Activated CD8-positive, alpha-beta memory T cell treated with anti-CD3 and anti-CD28 coated beads, Interleukin-2, amount 10 ng/mL, durations not matched to agents 7 days and 5 days (primary cell): ENCODE results near the gene CARD9. TPM values are rescaled to one million over a fixed set of nuclear protein-coding genes. Genes with fewer than 3 reads are reported as not detected.

Experiments used
- ATAC-seq: fragments of 150-1000 bp; cut with Tn5 transposase; one replicate; pipeline ENCODE4 v1.10.0; 2021; ENCODE audit warnings: moderate library complexity
- CTCF ChIA-PET: fragments of 350-600 bp; sonication (Branson Sonifier 250); formaldehyde crosslinking; loops from one replicate; lab custom pipeline; 2021; ENCODE audit warnings: antibody characterized with exemption; lab: Charles Lee
- DNase-seq: peaks from one replicate; pipeline ENCODE4 v3.0.0-alpha.2; 2020
- H3K27ac Mint-ChIP-seq: one replicate; pipeline ENCODE4 v1.8.0; 2021; ENCODE audit warnings: mild to moderate bottlenecking, mixed read lengths
- H3K27me3 Mint-ChIP-seq: one replicate; pipeline ENCODE4 v1.8.0; 2021; ENCODE audit warnings: mixed read lengths
- H3K36me3 Mint-ChIP-seq: one replicate; pipeline ENCODE4 v1.8.0; 2021; ENCODE audit warnings: mild to moderate bottlenecking, mixed read lengths
- H3K4me1 Mint-ChIP-seq: one replicate; pipeline ENCODE4 v1.8.0; 2021; ENCODE audit warnings: mixed read lengths
- H3K4me3 Mint-ChIP-seq: one replicate; pipeline ENCODE4 v1.8.0; 2021; ENCODE audit warnings: mild to moderate bottlenecking, moderate library complexity, mixed read lengths
- H3K9me3 Mint-ChIP-seq: one replicate; pipeline ENCODE4 v1.8.0; 2022; ENCODE audit warnings: low read depth, mixed read lengths
- total RNA-seq, 2 experiments: library from RNA; stranded (reverse); gene quantifications; one replicate each; pipeline ENCODE4 v1.2.3, GENCODE V29; 2021

Gene CARD9
- total RNA-seq, 2 experiments from 2014 or later = 0.50 to 3.1 TPM

DNA sequence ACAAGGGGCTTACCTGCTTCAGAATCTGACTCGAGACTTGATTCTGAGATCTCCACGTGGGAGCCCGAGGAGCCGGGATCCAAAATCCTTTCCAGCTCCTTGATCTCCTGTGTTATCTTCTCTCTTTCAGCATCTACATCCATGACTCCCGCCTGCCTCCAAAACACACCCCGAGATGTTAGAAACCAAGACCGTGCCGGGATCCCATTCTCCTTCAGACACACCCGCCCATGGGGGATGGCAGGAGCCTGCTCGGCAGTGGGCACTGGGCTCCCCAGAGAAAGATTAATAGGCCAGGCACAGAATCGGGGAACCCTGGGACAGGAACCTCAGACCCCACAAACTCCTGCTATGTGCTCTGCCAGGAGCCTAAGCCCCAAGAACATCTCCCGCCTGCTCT is 24.8 kb upstream of the CARD9 start:
- no peaks in the 10 kb centered on the region for H3K27me3 Mint-ChIP-seq
- ATAC-seq = no peak
- peaks cover 13% of the 10 kb centered on the region for H3K36me3 Mint-ChIP-seq
- peak overlapping the region; percentile 74 for H3K27ac Mint-ChIP-seq
- DNase-seq = no peak
- peak overlapping the region; percentile 86 for H3K4me3 Mint-ChIP-seq
- H3K9me3 Mint-ChIP-seq = no peaks in the 10 kb centered on the region
- H3K4me1 Mint-ChIP-seq = peaks cover 31% of the 10 kb centered on the region
- CTCF ChIA-PET = interaction anchor here (1.0 to 6.2 kb wide), 5 partner anchors 10 to 40 kb away, joined by 3 to 52 read pairs (median 4); partner anchors contain the start of gene DNLZ

DNA sequence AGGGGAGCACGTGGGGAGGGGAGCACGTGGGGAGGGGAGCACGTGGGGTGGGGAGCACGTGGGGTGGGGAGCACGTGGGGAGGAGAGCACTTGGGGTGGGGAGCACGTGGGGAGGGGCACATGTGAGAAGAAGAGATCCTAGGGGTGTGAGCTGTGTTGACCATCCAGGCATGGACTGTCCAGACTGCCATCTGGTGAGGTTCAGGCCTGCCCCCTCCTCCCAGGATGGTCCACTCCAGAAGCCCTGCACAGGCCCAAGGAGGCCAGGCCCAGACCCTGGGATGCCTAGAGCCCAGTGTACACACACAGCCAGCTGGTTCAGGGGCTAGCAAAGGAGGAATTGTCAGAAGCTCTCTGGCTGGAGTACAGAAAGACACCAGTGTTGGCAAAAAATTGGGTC is 24.2 kb upstream of the CARD9 start:
- DNase-seq (no peak), ATAC-seq (no peak)
- Mint-ChIP-seq H3K4me3 (no peak overlapping the region), H3K36me3 (peaks cover 12% of the 10 kb centered on the region), H3K27ac (no peak overlapping the region), H3K4me1 (peaks cover 29% of the 10 kb centered on the region), H3K9me3 (no peaks in the 10 kb centered on the region), H3K27me3 (no peaks in the 10 kb centered on the region)
- CTCF ChIA-PET = interaction anchor here (1.0 to 3.0 kb wide), 4 partner anchors 11 to 41 kb away, joined by 3 to 18 read pairs (median 4); partner anchors contain the start of gene DNLZ

DNA sequence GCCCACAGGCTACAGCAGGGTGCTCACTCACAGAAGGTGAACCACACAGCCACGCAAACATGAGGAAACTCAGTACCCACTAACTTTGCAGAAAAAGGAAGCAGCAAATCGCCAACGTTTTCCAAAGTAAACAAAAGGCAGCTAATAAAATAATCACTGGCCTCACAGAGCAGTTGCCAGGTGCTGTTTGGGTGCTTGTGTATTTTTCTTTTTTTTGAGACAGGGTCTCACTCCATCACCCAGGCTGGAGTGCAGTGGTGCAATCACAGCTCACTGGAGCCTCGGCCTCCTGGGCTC is 22.7 kb upstream of the CARD9 start:
- H3K27me3 Mint-ChIP-seq = no peaks in the 10 kb centered on the region
- CTCF ChIA-PET = interaction anchor here (1.9 to 3.0 kb wide), 2 partner anchors 21 to 33 kb away, joined by 4 to 18 read pairs; partner anchors contain the start of gene DNLZ
- no peaks in the 10 kb centered on the region for H3K9me3 Mint-ChIP-seq
- ATAC-seq (no peak), DNase-seq (no peak)
- no peak overlapping the region for H3K4me3 Mint-ChIP-seq
- peaks cover 19% of the 10 kb centered on the region for H3K4me1 Mint-ChIP-seq
- H3K36me3 Mint-ChIP-seq = peaks cover 10% of the 10 kb centered on the region
- H3K27ac Mint-ChIP-seq = no peak overlapping the region

DNA sequence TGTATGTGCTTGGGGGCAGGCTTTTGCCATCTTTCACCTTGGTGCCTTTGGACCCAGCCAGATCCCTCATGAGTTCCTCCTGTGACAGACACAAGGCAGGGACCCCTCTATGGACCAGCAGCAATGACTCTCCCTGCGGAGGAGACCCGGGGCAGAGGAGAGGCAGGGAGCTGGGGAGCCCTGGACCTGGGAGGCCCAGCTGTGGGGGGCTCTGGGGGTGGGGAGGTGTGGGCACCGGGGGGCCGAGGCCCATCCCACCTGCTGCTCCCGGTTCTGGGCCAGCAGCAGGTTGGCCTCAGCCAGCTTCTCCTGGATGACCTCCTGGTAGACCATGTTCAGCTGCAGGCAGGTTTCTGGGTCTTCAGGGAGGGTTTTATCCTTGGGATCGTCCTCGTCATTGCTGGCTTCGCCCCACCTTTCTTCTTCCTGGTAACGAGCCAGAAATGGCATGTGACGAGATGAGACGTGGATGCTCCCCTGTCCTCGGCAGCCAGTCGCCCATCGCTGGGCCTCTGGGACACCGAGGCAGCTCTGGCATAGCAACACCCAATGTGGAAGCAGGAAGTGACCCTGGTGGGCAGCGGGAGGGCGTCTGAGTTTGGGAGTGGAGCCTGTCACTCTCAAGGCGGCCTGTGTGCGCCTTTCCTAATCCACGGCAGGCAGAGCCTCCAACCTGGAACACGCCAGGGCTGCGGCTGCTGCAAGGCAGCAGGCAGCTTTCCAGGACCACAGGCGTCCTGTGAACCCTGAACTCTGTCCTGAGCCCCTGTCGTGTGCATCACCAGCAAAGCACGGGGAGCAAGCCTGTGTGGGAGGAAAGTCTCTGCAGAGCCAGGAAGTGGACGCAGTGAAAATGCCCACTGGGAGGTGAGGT is 22.1 kb upstream of the CARD9 start:
- ATAC-seq (no peak), DNase-seq (no peak)
- Mint-ChIP-seq H3K4me1 (peaks cover 16% of the 10 kb centered on the region), H3K9me3 (no peaks in the 10 kb centered on the region), H3K36me3 (peaks cover 10% of the 10 kb centered on the region), H3K4me3 (no peak overlapping the region), H3K27ac (no peak overlapping the region), H3K27me3 (no peaks in the 10 kb centered on the region)
- CTCF ChIA-PET = interaction anchor here (1.9 to 3.0 kb wide), 2 partner anchors 21 to 32 kb away, joined by 4 to 18 read pairs; partner anchors contain the start of gene DNLZ

DNA sequence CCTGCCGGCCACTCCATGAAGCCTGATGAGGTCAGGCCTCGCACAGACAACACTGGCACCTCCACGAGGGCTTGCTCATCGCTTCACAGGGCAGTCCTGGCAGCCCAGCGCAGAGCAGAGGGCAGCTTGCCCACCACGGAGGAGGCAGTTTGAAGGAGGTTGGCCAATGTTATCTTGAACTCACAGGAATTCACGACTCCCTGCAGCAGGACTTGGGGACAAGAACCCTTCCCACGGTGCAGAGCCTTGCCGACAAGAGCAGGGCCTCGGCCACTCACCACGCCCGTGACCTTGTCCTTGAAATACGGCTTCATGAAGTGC is 21.5 kb upstream of the CARD9 start:
- CTCF ChIA-PET = no interaction called here
- Mint-ChIP-seq H3K4me3 (no peak overlapping the region), H3K27me3 (no peaks in the 10 kb centered on the region)

DNA sequence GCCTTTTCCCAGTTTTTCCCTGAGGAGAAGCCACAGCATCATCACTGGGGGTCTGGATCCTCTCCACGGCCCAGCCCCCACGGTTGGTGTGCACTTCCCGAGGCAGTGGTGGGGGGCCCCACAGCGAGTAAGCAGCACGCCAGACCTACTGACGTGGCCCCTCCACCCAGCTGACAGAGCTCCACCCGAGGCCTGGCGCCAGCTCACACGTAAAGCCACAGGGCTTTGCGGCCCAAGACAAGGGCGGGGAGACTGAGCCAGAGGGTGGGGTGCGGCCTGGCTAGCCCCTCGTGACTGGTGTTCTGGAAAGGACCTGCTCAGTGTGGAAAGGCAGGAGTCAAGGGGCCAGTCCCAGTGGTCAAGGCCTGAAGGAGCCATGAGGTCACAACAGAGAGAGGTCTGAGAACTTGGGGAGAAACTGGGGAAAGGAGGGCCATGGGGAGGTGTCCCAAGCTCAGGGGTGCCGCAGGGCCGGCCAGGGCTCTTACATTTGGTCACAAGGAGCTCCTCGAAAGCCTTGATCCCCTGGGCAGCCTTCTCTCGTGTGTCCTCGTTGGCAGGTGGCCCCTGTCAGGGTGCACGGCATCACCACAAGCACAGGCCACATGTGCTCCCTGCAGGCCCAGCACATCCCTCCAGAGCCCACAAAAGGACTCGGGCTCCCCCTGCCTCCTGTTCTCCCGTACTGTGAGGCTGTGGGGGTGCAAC is 21.0 kb upstream of the CARD9 start:
- DNase-seq = no peak

More for the DNA sequence above, 21.5 kb upstream of the CARD9 start:
- peaks cover 15% of the 10 kb centered on the region for H3K4me1 Mint-ChIP-seq
- DNase-seq (no peak), ATAC-seq (no peak)
- peaks cover 13% of the 10 kb centered on the region for H3K36me3 Mint-ChIP-seq
- H3K27ac Mint-ChIP-seq = no peak overlapping the region
- no peaks in the 10 kb centered on the region for H3K9me3 Mint-ChIP-seq

DNA sequence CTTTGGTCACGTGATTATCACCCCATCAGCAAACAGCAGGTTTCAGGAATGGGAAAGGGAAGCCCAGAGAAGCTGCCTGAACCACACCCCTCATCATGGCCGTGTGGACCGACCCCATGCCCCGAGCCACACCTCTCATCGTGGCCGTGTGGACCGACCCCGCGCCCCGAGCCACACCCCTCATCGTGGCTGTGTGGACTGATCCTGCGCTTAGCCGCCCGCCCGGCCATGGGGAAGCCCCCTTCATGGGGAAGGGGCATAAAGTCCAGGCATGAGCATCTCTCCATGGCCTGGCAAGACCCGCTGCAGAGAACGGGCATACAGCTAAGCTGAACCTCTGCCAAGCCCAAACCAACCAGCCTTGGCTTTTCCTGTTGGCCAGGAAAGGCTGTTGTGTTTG is 20.1 kb upstream of the CARD9 start:
- DNase-seq = no peak

More for the DNA sequence above, 21.0 kb upstream of the CARD9 start:
- H3K36me3 Mint-ChIP-seq = peaks cover 16% of the 10 kb centered on the region
- CTCF ChIA-PET = no interaction called here
- H3K9me3 Mint-ChIP-seq = no peaks in the 10 kb centered on the region
- no peaks in the 10 kb centered on the region for H3K27me3 Mint-ChIP-seq
- H3K27ac Mint-ChIP-seq = no peak overlapping the region
- no peak for ATAC-seq
- H3K4me1 Mint-ChIP-seq = peaks cover 15% of the 10 kb centered on the region
- H3K4me3 Mint-ChIP-seq = no peak overlapping the region

DNA sequence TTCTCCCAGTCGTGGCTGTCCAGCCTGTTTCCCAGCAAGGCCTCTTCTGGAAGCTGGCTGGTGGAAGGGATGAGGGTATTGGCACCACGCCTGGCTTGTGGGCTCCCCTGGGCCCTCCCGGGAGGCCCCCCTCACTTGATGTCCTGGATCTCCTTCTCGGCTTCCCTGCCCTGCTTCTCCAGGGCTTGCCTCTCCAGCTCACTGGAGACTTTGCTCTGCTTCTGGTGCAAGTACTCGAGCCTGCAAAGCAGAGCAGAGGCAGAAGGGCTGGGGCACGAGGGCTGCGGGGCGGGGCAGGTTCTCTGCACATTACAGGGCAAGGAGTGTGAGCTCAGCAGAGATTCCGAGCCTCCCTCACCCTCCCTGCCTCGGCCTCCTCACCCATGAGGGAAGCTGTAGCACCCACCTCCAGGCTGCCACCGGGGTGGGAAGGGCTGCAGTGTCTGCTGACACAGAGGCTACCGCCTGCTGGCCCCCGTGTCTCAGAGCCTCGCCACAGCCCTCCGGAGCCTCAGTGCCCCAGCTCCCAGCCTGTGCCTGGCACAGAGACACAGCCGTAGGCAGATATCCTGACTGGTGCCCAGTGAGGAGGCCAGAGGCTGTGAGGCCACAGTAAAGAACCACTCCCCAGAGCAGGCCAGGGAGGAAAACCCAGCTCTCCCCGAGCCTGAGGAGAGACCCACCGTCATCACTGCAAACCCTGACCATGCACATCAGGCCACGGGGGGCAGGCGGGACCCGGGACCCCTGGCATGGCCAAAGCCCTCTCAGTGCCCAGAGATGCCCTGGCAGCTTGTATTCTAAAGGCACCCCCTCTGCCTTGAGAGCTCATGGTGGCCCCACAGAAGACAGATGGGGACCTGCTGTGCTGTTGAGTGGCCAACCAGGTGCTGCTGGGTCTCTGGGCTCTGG is 19.3 kb upstream of the CARD9 start:
- DNase-seq (no peak), ATAC-seq (no peak)
- CTCF ChIA-PET = no interaction called here
- no peak overlapping the region for H3K4me3 Mint-ChIP-seq
- no peaks in the 10 kb centered on the region for H3K9me3 Mint-ChIP-seq
- H3K4me1 Mint-ChIP-seq = peaks cover 5% of the 10 kb centered on the region
- no peak overlapping the region for H3K27ac Mint-ChIP-seq
- no peaks in the 10 kb centered on the region for H3K27me3 Mint-ChIP-seq
- peaks cover 18% of the 10 kb centered on the region for H3K36me3 Mint-ChIP-seq

More for the DNA sequence above, 20.1 kb upstream of the CARD9 start:
- H3K36me3 Mint-ChIP-seq = peaks cover 18% of the 10 kb centered on the region
- H3K9me3 Mint-ChIP-seq = no peaks in the 10 kb centered on the region
- H3K27me3 Mint-ChIP-seq = no peaks in the 10 kb centered on the region
- CTCF ChIA-PET = no interaction called here
- ATAC-seq = no peak
- peaks cover 11% of the 10 kb centered on the region for H3K4me1 Mint-ChIP-seq
- H3K4me3 Mint-ChIP-seq = no peak overlapping the region
- no peak overlapping the region for H3K27ac Mint-ChIP-seq

DNA sequence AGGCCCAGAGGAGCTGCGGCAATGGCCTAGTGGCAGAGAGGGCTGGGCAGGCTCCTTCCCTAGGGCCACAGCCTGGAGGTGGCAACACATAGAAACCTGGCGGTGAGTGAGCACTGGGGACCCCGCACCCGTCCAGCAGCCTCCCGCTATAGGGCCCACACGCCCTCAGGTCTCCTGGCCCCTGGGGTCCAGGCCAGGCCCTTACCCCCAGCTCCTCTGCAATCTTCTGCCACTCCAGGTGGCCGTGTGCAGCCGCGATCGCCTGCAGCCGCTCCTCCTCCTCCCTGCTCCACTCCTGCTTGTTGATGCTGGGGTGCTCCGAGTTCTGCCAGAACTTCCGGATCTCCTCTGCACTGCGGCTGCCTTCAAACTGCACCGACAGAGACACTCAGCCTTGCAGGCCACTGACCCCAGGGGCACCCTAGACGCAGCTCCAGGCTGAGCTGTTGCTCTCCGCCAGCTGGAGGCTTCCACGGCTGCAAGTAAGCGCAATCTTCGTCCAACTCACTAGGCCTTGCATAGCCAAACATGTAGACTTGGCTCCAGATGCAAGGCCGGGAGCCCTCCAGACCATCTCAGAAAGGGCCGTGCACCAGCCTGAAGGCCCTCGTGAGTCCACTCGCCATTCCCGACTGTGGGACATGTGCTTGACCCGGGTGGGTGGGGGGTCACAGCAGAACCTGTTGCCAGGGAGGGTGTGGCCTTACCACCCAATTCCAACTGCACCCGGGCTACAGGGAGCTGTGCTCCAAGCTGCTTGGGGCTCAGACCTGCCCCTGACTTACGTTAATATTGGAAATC is 18.5 kb upstream of the CARD9 start:
- Mint-ChIP-seq H3K9me3 (no peaks in the 10 kb centered on the region), H3K27me3 (no peaks in the 10 kb centered on the region), H3K4me1 (peaks cover 5% of the 10 kb centered on the region), H3K27ac (no peak overlapping the region), H3K36me3 (peaks cover 24% of the 10 kb centered on the region), H3K4me3 (no peak overlapping the region)
- no peak for ATAC-seq
- CTCF ChIA-PET = no interaction called here
- no peak for DNase-seq

DNA sequence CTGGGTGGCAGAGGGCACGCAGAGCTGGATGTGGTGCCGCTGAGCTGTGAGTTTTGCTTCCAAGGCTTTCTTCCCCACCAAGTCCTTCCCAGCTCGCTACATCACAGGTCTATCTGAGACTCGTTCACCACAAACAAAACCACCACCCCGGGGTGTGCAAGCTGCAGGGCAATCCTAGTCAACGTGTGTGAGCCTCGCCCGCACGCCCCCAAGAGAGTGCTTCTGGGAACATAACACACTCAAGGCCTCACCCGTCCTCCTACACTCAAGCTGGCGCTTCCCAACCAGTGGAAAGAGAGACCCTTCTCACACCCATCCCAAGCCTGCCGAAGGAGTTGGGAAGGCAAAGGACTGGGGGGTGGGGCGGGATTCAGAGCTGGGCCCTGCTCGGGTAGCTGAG is 15.9 kb upstream of the CARD9 start:
- CTCF ChIA-PET = interaction anchor here (1.8 kb wide), 1 partner anchor 9 kb away, joined by 4 read pairs; no protein-coding TSS in a partner anchor
- Mint-ChIP-seq H3K9me3 (peaks cover 2% of the 10 kb centered on the region), H3K36me3 (peaks cover 41% of the 10 kb centered on the region), H3K4me1 (peaks cover 24% of the 10 kb centered on the region), H3K27ac (no peak overlapping the region), H3K4me3 (no peak overlapping the region), H3K27me3 (no peaks in the 10 kb centered on the region)
- DNase-seq (no peak), ATAC-seq (no peak)

DNA sequence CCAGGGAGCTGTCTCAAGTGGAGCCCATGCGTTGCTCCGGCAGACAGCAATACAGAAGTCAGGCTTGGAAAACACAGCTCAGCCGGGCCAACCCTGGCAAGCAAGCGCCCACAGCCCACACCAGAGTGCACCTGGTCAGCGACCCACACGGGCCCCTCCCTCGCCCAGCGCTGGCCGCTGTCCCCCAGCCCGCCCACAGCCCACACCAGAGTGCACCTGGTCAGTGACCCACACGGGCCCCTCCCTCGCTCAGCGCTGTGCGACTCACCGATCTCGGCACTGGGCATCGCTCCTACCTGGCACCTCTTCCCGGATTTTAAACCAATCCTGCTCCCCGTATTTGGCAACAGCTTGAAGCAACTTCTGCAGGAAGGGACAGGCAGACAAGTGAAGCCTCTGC is 13.7 kb upstream of the CARD9 start:
- Mint-ChIP-seq H3K9me3 (peaks cover 2% of the 10 kb centered on the region), H3K27ac (no peak overlapping the region), H3K36me3 (peaks cover 49% of the 10 kb centered on the region), H3K4me3 (no peak overlapping the region), H3K4me1 (peaks cover 30% of the 10 kb centered on the region), H3K27me3 (no peaks in the 10 kb centered on the region)
- CTCF ChIA-PET = interaction anchor here (0.9 to 2.0 kb wide), 3 partner anchors 11 to 24 kb away, joined by 3 to 7 read pairs (median 3); partner anchors contain the start of gene DNLZ
- no peak for ATAC-seq
- no peak for DNase-seq

DNA sequence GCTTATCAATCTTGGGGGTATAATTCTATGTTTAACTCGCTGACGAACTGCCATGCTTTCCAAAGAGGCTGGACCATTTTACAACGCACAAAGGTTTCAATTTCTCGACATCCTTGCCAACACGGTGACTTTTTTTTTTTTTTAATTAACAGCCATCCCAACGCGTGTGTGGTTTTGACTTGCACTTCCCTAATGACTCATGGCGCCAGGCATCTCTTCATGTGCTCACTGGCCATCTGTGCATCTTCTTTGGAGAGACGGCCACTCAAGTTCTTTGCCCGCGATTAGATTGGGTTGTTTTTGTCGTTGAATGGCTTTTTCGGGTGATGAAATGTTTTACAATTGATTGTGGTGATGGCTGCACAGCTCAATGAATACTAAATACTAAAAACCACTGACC is 12.5 kb upstream of the CARD9 start:
- CTCF ChIA-PET = interaction anchor here (0.7 to 2.5 kb wide), 6 partner anchors 11 to 23 kb away, joined by 3 to 13 read pairs (median 7); partner anchors contain the start of gene DNLZ
- H3K27me3 Mint-ChIP-seq = no peaks in the 10 kb centered on the region
- peaks cover 43% of the 10 kb centered on the region for H3K36me3 Mint-ChIP-seq
- peak overlapping the region; percentile 43 for H3K4me3 Mint-ChIP-seq
- DNase-seq = no peak
- H3K27ac Mint-ChIP-seq = peak overlapping the region; percentile 84
- peak; percentile 25 for ATAC-seq
- H3K9me3 Mint-ChIP-seq = peaks cover 2% of the 10 kb centered on the region
- H3K4me1 Mint-ChIP-seq = peaks cover 30% of the 10 kb centered on the region
